Measurements from ENCODE around the gene NHEJ1.

Gene NHEJ1

DNA sequence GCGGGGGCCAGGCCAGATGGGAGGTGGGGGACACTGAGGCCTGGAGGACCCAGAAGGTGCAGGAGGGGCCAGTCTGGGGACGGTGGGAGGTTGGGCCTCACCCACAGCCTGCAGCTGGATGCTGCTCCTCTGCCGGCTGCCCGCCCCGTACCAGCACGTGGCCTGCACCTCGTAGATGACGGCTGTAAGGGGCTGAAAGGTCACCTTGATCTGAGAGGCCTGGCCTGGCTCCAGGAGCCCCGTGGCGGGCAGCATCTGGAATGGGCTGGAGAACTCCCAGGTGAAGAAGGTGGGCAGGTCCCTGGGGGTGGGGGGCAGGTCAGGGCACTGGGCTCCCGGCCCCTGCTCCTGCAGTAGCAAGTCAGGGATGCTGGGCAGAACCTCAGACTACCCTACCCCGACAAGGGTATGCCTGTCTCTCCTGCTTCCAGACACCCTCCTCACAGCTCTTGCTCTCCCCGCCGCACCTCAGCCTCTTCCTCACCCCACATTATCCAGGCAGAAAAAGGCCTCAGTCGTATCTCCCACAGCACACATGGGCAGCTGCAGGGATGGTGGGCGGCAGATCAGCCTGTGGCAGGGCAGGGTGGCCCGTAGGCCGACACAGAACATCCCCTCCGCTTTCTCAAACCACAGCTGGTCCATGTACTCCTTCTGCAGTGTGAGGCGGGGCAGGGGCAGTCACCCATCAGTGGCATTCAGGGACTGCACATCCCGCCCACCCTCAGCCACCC lies 129.4 kb downstream of the NHEJ1 start:
- no peak overlapping the region for H2AFZ ChIP-seq (ENCODE audit: low read length)
- no peaks in the 10 kb centered on the region for H4K20me1 ChIP-seq (ENCODE audit: insufficient read depth, low read length)
- H3K27me3 ChIP-seq (ENCODE audit: insufficient read depth, low read length) = peaks cover 5% of the 10 kb centered on the region; the same call in 1 of the 2 replicates
- H3K9me3 ChIP-seq (ENCODE audit: low read length) = no peaks in the 10 kb centered on the region
- no peak for TF ChIP-seq CTCF (IDR thresholded peaks at IDR 0.05; ENCODE audit: low read length)
- H3K9ac ChIP-seq (ENCODE audit: low read length) = no peak overlapping the region
- H3K27ac ChIP-seq (ENCODE audit: low read depth, low read length, poor library complexity, severe bottlenecking) = no peak overlapping the region
- no peaks in the 10 kb centered on the region for H3K79me2 ChIP-seq (ENCODE audit: insufficient read depth, low read length)
- no peak overlapping the region for H3K4me2 ChIP-seq (ENCODE audit: low read length)
- H3K36me3 ChIP-seq (ENCODE audit: insufficient read depth, low read length) = no peaks in the 10 kb centered on the region
- H3K9me2 ChIP-seq (ENCODE audit: low read depth, low read length) = no peaks in the 10 kb centered on the region
- H3K4me3 ChIP-seq (ENCODE audit: low read depth, low read length, poor library complexity, severe bottlenecking) = no peak overlapping the region
- no peaks in the 10 kb centered on the region; the same call in 1 of the 2 replicates for H3F3A ChIP-seq (ENCODE audit: insufficient read depth, low read length)
- no peaks in the 10 kb centered on the region for H3K4me1 ChIP-seq (ENCODE audit: insufficient read depth, low read length, severe bottlenecking)

GRCh38 chr2:219030177-219030940 lies 130.3 kb downstream of the NHEJ1 start:
- peaks cover 5% of the 10 kb centered on the region; the same call in 1 of the 2 replicates for H3K27me3 ChIP-seq (ENCODE audit: insufficient read depth, low read length)
- TF ChIP-seq CTCF (IDR thresholded peaks at IDR 0.05; ENCODE audit: low read length) (no peak), EZH2 (IDR thresholded peaks at IDR 0.05; ENCODE audit: borderline replicate concordance, low read length) (no peak)
- no peak overlapping the region for H3K4me2 ChIP-seq (ENCODE audit: low read length)
- no peaks in the 10 kb centered on the region for H3K4me1 ChIP-seq (ENCODE audit: insufficient read depth, low read length, severe bottlenecking)
- no peaks in the 10 kb centered on the region for H3K79me2 ChIP-seq (ENCODE audit: insufficient read depth, low read length)
- H3K9me2 ChIP-seq (ENCODE audit: low read depth, low read length) = no peaks in the 10 kb centered on the region
- no peak overlapping the region for H3K27ac ChIP-seq (ENCODE audit: low read depth, low read length, poor library complexity, severe bottlenecking)
- no peaks in the 10 kb centered on the region for H3K9me3 ChIP-seq (ENCODE audit: low read length)
- no peaks in the 10 kb centered on the region for H4K20me1 ChIP-seq (ENCODE audit: insufficient read depth, low read length)
- no peaks in the 10 kb centered on the region for H3K36me3 ChIP-seq (ENCODE audit: insufficient read depth, low read length)
- no peak overlapping the region for H3K9ac ChIP-seq (ENCODE audit: low read length)
- H3K4me3 ChIP-seq (ENCODE audit: low read depth, low read length, poor library complexity, severe bottlenecking) = no peak overlapping the region
- no peaks in the 10 kb centered on the region; the same call in 1 of the 2 replicates for H3F3A ChIP-seq (ENCODE audit: insufficient read depth, low read length)
- no peak overlapping the region for H2AFZ ChIP-seq (ENCODE audit: low read length)

GRCh38 chr2:219029829-219030165 lies 130.8 kb downstream of the NHEJ1 start:
- TF ChIP-seq CTCF (IDR thresholded peaks at IDR 0.05; ENCODE audit: low read length) = peak; percentile 90
- no peak for TF ChIP-seq EZH2 (IDR thresholded peaks at IDR 0.05; ENCODE audit: borderline replicate concordance, low read length)
- Histone ChIP-seq H3F3A (ENCODE audit: insufficient read depth, low read length) (no peaks in the 10 kb centered on the region; the same call in 1 of the 2 replicates), H2AFZ (ENCODE audit: low read length) (no peak overlapping the region), H4K20me1 (ENCODE audit: insufficient read depth, low read length) (no peaks in the 10 kb centered on the region), H3K9ac (ENCODE audit: low read length) (no peak overlapping the region), H3K27ac (ENCODE audit: low read depth, low read length, poor library complexity, severe bottlenecking) (no peak overlapping the region), H3K79me2 (ENCODE audit: insufficient read depth, low read length) (no peaks in the 10 kb centered on the region), H3K4me3 (ENCODE audit: low read depth, low read length, poor library complexity, severe bottlenecking) (no peak overlapping the region), H3K9me3 (ENCODE audit: low read length) (no peaks in the 10 kb centered on the region), H3K36me3 (ENCODE audit: insufficient read depth, low read length) (no peaks in the 10 kb centered on the region), H3K9me2 (ENCODE audit: low read depth, low read length) (no peaks in the 10 kb centered on the region), H3K4me2 (ENCODE audit: low read length) (no peak overlapping the region), H3K4me1 (ENCODE audit: insufficient read depth, low read length, severe bottlenecking) (no peaks in the 10 kb centered on the region), H3K27me3 (ENCODE audit: insufficient read depth, low read length) (peaks cover 5% of the 10 kb centered on the region; the same call in 1 of the 2 replicates)

All from OCI-LY1 (cell line).